ENCODE data around the gene CORO2A. TPM values are rescaled to one million over a fixed set of nuclear protein-coding genes. Genes with fewer than 3 reads are reported as not detected.

The CORO2A gene
- total RNA-seq, 1 experiment from 2014 or later, result 32.5 TPM

GRCh38 chr9:98231770-98232478, 39.5 kb upstream of the CORO2A start:
- ChIA-PET CTCF (interaction anchor here (0.6 to 1.4 kb wide), 3 partner anchors 10 to 134 kb away, joined by 3 to 5 read pairs (median 4); partner anchors contain the start of gene TBC1D2), POLR2A (no interaction called here)
- Mint-ChIP-seq H3K27ac (no peak overlapping the region), H3K4me1 (0 out of 2 replicates have a peak, but pooled peaks cover 3% of the 10 kb centered on the region), H3K36me3 (peaks cover 43% of the 10 kb centered on the region), H3K9me3 (no peaks in the 10 kb centered on the region), H3K4me3 (no peak overlapping the region), H3K27me3 (ENCODE audit: low read depth) (no peaks in the 10 kb centered on the region)
- TF ChIP-seq SMAD3 (CRISPR knock-in tag; IDR thresholded peaks at IDR 0.05; ENCODE audit: borderline replicate concordance), result no peak
- TF ChIP-seq ELF4 (CRISPR knock-in tag; IDR thresholded peaks at IDR 0.05; ENCODE audit: low read depth), result no peak
- no peak for TF ChIP-seq NR2C2 (CRISPR knock-in tag; IDR thresholded peaks at IDR 0.05)
- no peak for TF ChIP-seq CREM (CRISPR knock-in tag; IDR thresholded peaks at IDR 0.05)
- TF ChIP-seq MYBL2 (CRISPR knock-in tag; IDR thresholded peaks at IDR 0.05), result no peak
- no peak for TF ChIP-seq E2F1 (CRISPR knock-in tag; IDR thresholded peaks at IDR 0.05)
- TF ChIP-seq IRF2 (CRISPR knock-in tag; IDR thresholded peaks at IDR 0.05; ENCODE audit: borderline replicate concordance, low read depth), result no peak
- no peak for TF ChIP-seq IRF1 (CRISPR knock-in tag; IDR thresholded peaks at IDR 0.05)
- TF ChIP-seq USF2 (CRISPR knock-in tag; IDR thresholded peaks at IDR 0.05), result no peak
- TF ChIP-seq FOXP1 (CRISPR knock-in tag; IDR thresholded peaks at IDR 0.05; ENCODE audit: borderline replicate concordance), result no peak
- TF ChIP-seq KAT7 (CRISPR knock-in tag; IDR thresholded peaks at IDR 0.05; ENCODE audit: borderline replicate concordance), result no peak
- no peak for TF ChIP-seq E2F5 (CRISPR knock-in tag; IDR thresholded peaks at IDR 0.05)
- no peak for TF ChIP-seq CBFB (CRISPR knock-in tag; IDR thresholded peaks at IDR 0.05; ENCODE audit: low read depth)
- ATAC-seq (no peak), DNase-seq (ENCODE audit: low spot score) (no peak)

- H3K9me3 Mint-ChIP-seq, result no peaks in the 10 kb centered on the region
- DNase-seq (ENCODE audit: low spot score), result no peak
- 0 out of 2 replicates have a peak, but pooled peaks cover 3% of the 10 kb centered on the region for H3K4me1 Mint-ChIP-seq
- POLR2A ChIA-PET, result interaction anchor here (0.6 kb wide), 1 partner anchor 13 kb away, joined by 3 read pairs; no protein-coding TSS in a partner anchor
- TF ChIP-seq MAX (CRISPR knock-in tag; IDR thresholded peaks at IDR 0.05) (no peak), ATF6 (CRISPR knock-in tag; IDR thresholded peaks at IDR 0.05) (no peak), ELF4 (CRISPR knock-in tag; IDR thresholded peaks at IDR 0.05; ENCODE audit: low read depth) (no peak), USF1 (CRISPR knock-in tag; IDR thresholded peaks at IDR 0.05) (no peak), ZNF512 (CRISPR knock-in tag; IDR thresholded peaks at IDR 0.05; ENCODE audit: borderline replicate concordance) (no peak), ZNF532 (CRISPR knock-in tag; IDR thresholded peaks at IDR 0.05; ENCODE audit: borderline replicate concordance) (no peak)
- H3K36me3 Mint-ChIP-seq, result peaks cover 49% of the 10 kb centered on the region
- no peak overlapping the region for H3K4me3 Mint-ChIP-seq
- H3K27me3 Mint-ChIP-seq (ENCODE audit: low read depth), result no peaks in the 10 kb centered on the region
- peak overlapping the region; percentile 58; the same call in 1 of the 2 replicates for H3K27ac Mint-ChIP-seq
- CTCF ChIA-PET, result interaction anchor here (0.6 kb wide), 1 partner anchor 11 kb away, joined by 4 read pairs; no protein-coding TSS in a partner anchor
- no peak for ATAC-seq
Measured at GRCh38 chr9:98230789-98231188, 38.4 kb upstream of the CORO2A start.
